Measurements from ENCODE around the gene TBK1. TPM values are rescaled to one million over a fixed set of nuclear protein-coding genes. Genes with fewer than 3 reads are reported as not detected.

TBK1 gene
- 37.5 and 40.5 TPM in 2 replicates for total RNA-seq

DNA sequence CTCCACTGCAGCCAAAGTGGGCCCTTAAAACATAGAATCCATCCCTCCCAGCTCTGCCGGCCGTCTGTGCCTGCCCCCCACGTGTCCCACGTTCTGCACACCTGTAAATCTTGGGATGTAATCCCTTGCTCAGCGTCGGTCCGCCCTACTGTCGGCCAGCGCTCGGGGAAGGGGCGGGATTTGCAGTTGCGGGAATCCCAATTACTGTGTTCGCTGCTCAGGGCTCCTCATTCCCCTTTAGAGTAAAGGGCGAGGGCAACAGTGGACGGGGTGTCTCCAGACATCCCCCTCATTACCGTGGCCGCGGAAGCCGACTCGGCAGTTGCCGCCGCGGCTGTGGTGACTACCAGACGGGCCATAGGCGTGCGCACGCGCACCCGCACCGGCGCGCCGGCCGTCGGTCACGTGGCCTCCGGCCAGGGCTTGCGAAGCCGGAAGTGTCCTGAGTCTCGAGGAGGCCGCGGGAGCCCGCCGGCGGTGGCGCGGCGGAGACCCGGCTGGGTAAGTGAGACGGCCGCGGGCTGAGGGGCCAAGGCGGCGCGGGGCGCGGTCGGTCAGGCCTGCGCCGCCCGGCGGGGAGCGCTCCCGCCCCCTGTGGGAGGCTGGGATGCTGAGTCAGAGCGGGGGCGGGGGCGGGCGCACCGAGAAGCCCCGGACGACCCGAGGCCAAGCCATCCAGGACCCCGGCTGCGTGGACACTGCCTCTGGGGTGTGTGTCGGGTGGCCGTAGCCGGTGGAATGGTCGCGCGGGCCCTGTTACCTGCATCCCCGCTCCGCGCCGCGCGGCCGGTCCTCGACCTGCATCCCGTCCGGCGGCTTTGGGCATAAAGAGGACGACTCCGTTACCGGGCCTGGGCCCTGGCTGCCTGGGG is at the start of gene TBK1:
Gene TBK1, plus strand, starts transcription at position 434 of the 872 bp plus-strand sequence. CDS start 3,751 bp downstream, outside the sequence.
- intact Hi-C loops (cut with micrococcal nuclease) = loop anchor here (1.0 to 10.0 kb wide), 10 partner anchors 7 to 1853 kb away; partner anchors contain the start of genes HELB, KICS2, LEMD3 and LLPH

DNA sequence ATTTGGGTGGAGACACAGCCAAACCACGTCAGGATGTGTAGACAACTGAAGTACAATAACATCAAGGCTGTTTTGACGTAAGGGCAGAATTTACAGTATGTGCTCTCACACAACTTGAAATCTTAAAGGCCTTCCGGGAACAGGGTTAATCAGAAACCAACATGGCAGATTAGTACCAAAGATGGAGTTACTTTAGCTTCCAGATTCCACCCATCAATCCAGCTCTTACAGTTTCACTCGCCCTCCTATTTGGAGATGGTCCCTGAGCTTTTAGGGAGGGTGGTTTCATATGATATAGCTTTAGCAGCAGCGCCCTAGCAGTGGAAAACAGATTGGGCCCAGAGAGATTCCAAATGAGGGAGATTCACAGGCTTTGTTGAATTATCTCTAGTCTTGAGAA is 49.7 kb upstream of the TBK1 start:
- intact Hi-C loops (cut with micrococcal nuclease) = loop anchor here (5.0 kb wide), 2 partner anchors 280 to 770 kb away; no protein-coding TSS in a partner anchor

DNA sequence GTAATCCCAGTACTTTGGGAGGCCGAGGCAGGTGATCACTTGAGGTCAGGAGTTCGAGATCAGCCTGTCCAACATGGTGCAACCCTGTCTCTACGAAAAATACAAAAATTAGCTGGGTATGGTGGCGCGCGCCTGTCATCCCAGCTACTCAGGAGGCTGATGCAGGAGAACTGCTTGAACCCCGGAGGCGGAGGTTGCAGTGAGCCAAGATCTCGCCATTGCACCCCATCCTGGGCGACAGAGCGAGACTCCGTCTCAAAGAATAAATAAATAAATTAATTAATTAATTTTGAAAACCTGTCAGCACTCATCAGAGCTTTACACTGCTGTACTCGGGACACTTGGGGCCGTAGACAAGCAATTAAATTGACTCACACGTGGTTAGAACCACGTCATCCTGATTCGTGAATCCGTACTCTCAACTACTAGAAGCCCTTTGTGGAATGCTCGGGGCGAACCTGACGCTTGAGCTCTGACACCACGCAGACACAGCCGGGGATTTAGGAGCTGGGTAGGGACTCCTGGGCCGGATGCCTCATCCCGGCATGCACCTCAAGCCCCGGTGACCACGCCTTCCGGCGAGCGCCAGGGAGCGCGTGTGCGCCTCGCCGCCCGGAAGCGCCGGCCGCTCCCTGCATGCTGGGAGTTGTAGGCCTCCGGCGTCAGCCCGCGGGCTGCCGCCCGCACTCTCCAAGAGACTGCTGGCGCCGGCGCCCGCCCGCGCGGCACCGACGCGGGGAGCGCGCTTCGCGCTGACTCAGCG is 48.0 kb upstream of the TBK1 start, which contains the start of gene XPOT:
Gene XPOT, plus strand, starts transcription at position 686 of the 763 bp plus-strand sequence. CDS start 5,644 bp downstream, outside the sequence.
- intact Hi-C loops (cut with micrococcal nuclease) = loop anchor here (1.0 to 5.0 kb wide), 12 partner anchors 12 to 1765 kb away; partner anchors contain the start of genes GNS, KICS2, LLPH and RXYLT1

DNA sequence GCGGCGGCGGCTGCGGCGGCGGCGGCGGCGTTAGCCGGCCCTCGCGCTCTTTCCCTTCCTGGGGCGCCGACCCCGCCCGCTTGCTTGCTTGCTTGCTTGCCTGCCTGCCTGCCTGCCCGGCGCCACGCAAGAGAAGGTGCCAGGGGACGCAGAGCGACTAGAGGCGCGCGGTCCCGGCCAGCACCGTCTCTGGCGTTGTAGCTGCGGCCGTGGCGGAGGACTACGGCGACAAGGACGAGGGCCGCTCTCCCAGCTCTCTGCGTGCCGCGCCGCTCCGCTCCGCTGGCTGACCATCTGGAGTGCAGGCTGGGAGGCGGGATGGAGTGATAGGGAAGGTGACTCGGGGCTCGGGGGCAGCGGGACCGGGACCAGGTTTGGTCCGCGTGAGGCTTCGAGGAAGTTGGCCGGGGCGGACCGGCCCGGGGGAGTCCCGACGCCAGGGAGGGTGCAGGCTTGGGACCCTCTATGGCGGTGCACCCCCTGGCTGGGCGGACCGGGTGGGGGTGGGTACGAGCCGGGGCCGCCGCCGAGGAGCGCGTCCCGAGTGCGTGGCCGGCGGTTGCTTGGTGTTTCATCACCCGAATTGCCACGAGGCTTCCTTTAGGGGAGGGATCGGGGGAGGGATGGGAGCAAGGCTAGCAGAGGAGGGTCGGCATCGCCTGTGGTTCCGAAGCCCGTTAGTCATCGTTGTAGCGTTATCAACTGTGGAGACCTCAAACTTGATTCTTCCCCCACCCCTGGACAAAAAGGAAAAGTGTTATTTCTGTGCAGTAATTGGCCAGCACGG is 47.3 kb upstream of the TBK1 start:
- intact Hi-C loops (cut with micrococcal nuclease) = loop anchor here (1.0 to 5.0 kb wide), 13 partner anchors 12 to 1898 kb away; partner anchors contain the start of genes GNS, HELB, KICS2 and LLPH

DNA sequence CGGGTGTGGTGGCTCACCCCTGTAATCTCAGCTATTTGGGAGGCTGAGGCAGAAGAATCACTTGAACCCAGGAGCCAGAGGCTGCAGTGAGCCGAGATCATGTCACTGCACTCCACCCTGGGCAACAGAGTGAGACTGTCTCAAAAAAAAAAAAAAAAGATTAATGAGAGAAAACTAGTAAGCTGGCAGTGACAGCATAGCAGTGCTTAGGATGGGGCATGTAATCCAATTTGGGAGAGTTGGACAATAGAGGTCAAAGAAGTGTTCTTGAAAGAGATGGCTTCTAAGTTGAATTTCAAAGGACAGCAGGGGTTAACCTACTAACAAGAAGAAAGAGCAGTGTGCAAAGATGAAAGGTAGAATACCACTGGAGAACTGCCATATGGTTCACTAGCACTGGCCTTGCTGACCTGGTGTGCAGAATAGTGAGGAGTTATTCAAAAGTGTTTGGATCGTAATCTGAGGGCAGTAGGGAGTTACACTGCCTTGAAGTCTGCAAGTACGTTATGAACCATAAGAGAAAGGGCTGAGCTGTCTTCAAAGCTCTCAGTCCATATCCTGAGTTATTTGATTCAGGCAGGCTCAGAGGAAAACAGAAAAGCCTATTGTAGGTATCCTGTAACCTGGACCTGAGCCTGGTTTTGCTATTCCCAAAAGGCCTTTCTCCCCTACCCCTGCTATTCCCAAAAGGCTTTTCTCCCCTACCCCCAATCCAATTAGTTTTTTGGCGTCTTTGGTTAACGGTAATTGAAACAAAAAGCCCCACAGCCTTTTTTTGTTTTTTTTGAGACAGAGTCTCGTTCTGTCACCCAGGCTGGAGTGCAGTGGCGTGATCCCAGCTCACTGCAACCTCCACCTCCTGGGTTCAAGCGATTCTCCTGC is 44.3 kb upstream of the TBK1 start:
- intact Hi-C loops (cut with micrococcal nuclease) = loop anchor here (5.0 kb wide), 1 partner anchor 1895 kb away; the partner anchor contains the start of gene HELB

DNA sequence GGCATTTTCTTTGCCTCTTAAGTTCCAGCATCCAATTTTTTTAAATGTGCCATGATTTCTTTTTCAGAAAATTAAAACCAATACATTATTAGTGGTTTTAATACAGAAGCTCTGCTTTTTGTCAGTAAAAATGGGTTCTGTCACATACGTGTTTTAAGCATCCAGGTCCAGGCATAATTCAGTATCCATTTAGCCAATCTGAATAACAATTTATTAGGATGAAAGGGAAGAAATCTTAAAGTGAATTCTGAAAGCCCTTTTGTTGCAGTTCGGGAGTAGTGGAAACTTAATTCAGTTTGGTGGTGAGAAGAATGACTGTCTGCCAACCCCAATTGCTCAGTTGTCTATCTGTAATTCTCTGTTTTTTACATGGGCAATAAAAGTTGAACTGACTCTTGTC is 40.5 kb upstream of the TBK1 start:
- intact Hi-C loops (cut with micrococcal nuclease) = no loop called here

DNA sequence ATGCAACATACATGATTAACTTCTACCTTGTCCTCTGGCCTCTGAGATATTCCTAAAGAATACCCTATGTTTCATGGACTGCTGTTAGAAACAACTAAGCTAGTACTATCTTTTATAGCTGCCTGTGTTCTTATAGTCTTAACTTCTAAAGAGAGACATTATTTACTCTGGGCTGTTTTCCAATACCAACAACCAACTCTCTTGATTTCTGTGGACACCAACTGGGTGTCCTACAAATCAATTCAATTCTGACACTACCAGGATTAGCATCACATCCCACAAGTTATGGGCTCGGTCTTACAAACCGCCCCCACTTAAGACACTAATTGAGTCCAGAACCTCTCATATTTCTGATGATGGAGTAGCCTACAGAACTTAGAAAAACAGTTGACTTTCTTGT is 39.5 kb upstream of the TBK1 start:
- intact Hi-C loops (cut with micrococcal nuclease) = no loop called here

DNA sequence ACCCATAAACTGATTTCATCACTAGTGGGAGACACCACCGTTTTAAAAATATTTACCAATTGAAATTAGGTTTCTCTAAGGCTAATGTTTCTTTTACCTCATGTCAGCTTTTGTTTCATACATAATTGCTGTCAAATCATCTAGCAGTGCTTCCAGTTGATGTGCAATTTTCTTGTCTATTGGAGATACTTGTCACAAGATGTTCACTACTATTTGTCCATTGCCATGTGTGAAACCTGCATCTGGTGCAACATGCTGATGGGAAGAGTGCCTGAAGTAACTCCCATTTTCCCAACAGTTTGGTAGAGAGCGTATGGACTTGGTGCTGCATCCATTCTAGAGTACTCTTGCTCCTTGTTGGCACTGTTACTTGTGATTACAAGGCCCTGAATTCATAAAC is 38.0 kb upstream of the TBK1 start:
- intact Hi-C loops (cut with micrococcal nuclease) = no loop called here

DNA sequence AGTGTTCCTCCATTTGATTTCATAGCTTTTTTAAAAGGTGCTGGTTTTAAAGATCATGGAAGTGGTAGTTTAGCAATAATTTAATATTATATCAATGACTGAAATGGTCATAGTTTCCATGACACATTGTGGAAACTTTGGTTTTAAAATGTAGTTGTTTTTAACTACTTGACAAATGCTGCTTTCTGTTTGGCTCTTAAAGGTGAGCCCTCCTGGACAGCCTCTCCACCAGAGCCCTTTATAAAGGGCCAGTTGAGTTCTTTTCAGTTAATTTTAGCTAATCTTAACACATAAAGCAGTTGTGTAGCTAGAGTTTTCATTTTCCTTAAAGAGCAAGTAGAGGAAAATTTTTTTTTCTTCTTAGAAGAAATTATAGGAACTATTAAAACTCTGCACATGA is 33.7 kb upstream of the TBK1 start:
- intact Hi-C loops (cut with micrococcal nuclease) = loop anchor here (5.0 kb wide), 1 partner anchor 64 kb away; no protein-coding TSS in a partner anchor

DNA sequence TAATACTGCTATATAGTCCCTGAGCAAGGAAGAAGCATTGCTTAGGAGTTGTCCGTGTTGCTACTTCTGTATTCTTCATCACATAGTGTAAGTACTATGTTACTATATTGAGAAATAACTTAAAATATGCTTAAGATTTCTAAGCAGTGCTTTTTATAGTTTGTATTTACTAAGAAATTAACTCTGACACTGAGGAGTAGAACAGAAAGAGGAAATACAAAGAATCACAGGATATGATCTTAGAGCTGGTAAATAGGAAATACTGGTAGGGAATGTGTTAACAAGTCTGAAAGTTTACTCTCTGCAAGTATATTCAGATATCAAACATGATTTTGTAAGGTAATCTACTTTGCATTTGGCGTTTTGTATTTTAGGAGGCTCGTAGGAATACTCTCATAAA is 32.2 kb upstream of the TBK1 start:
- intact Hi-C loops (cut with micrococcal nuclease) = loop anchor here (5.0 kb wide), 1 partner anchor 63 kb away; no protein-coding TSS in a partner anchor

DNA sequence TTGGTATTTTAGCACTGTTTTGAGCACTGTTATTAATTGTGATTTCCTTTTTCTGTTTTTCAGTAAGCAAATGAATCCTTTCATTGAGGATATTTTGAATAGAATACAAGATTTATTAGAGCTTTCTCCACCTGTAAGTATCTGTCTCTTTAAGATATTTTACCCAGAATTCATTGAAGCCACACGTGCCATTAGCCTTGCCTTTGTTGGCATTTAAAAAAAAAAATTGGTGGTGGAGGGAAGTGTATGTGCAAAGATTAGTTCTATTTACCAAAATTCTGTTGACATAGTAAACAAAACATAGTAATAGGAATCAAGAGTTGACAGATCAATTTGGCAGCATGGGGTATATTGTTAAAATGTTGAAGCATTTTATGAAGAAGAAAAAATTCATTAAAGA is 23.9 kb upstream of the TBK1 start:
- intact Hi-C loops (cut with micrococcal nuclease) = no loop called here

DNA sequence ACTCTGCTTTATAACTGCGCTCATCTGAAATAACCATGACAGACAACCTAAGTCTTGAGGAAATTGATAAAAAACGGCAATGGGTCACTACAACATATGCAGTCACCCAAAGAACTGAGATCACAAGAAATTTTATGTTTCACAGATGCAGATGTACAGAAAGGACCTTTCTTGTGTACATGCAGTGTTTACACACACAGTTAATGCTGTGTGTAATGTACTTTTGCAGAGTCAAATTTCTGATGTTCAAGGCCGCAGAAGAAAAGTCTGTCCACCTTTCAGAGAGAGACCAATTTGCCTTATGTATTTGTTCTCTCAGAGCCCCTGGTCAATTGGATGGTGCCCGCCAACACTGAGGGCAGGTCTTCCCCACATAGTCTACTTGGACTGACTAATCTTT is 23.0 kb upstream of the TBK1 start:
- intact Hi-C loops (cut with micrococcal nuclease) = no loop called here

DNA sequence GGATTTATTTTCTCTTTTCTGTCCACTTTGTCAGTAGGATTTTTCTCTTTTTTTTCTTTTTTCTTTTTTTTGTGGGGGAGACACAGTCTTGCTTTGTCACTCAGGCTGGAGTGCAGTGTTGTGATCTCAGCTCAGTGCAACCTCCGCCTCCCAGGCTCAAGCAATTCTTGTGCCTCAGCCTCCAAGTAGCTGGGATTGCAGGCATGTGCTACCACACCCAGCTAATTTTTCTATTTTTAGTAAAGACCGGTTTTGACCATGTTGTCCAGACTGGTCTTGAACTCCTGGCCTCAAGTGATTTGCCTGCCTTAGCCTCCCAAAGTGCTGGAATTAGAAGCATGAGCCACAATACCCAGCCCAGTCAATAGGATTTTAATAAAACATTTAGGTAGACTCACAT is 21.0 kb upstream of the TBK1 start:
- intact Hi-C loops (cut with micrococcal nuclease) = no loop called here

DNA sequence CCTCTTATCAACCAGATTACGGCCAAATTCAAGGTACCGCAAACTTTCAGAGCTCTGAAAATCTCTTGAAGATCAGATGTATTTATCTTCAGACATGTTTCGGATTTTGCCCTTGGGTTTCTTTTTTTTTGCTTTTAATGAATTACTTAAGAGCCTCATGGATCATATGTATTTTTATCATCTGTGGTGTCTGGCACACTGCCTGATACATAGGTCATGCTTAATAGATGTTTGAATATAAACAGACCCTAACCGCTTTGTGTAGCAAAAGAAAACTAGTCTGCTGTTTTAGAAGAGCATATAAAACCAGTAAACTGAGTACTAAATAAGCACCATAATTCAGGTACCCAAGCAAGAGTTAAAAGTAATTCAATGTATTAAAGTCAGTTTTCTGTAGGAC is 20.1 kb upstream of the TBK1 start:
- intact Hi-C loops (cut with micrococcal nuclease) = no loop called here

DNA sequence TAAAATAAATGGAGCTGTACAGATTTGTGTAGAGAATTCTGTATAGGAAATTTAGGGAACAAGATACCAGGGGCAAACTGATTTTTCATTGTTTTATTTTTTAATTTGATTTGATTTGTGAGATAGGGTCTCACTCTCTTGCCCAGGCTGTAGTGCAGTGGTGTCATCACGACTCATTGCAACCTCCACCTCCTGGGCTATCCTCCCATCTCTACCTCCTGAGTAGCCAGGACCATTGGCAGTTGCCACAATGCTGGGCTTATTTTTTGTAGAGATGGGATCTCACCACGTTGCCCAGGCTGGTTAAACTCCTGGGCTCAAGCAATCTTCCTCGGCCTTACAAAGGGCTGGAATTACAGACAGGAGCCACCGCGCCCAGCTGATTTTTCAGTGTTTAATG is 18.0 kb upstream of the TBK1 start:
- intact Hi-C loops (cut with micrococcal nuclease) = no loop called here

DNA sequence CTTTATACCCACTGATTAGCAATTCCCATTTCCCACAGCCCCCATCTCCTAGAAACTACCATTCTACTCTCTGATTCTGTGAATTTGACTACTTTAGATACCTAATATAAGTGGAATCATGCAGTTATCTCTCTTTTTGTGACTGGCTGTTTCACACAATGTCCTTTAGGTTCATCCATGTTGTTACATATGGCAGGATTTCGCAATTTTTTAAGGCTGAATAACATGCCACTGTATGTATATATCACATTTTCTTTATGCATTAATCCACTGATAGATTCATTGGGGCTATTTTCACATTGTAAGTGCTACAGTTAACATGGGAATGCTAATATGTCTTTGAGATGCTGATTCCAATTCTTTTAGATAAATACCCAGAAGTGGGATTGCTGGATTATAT is 11.8 kb upstream of the TBK1 start:
- intact Hi-C loops (cut with micrococcal nuclease) = no loop called here

DNA sequence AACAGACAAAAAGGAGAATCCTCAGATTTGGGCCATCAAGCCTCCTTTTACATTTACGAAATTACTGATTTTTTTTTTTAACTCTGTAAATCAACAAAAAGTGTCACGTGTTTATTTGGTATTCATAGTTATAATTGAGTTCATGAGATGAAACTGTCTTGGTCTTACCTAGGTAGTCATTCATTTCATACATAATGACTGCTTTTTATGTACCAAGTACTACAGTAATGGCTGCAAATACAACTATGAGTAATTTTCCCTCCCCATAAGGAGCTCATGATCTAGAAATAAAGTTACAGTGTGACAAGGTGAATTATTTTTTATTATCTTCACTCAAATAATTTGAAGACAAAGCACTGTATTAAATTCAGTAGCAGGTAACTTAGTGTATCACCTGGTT is 6.4 kb upstream of the TBK1 start:
- intact Hi-C loops (cut with micrococcal nuclease) = no loop called here

DNA sequence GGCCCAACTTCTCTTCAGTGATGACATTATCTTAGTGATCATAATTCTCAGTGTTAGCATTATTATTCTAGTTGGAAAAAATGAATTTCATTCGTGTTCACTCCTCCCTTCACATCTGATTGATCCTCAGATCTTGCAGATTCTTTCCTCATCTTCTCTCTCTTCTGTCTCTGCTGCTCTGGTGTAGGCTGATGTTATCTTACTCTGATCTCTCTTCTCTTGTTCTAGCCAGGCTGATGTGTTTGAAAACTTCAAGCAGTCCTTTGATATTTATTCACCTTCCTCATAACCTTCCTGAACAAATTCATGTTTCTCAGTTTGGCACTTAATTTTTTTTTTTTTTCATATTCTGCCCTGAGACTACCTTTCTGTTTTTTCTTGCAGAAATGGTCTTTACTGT is 5.6 kb upstream of the TBK1 start:
- intact Hi-C loops (cut with micrococcal nuclease) = no loop called here

DNA sequence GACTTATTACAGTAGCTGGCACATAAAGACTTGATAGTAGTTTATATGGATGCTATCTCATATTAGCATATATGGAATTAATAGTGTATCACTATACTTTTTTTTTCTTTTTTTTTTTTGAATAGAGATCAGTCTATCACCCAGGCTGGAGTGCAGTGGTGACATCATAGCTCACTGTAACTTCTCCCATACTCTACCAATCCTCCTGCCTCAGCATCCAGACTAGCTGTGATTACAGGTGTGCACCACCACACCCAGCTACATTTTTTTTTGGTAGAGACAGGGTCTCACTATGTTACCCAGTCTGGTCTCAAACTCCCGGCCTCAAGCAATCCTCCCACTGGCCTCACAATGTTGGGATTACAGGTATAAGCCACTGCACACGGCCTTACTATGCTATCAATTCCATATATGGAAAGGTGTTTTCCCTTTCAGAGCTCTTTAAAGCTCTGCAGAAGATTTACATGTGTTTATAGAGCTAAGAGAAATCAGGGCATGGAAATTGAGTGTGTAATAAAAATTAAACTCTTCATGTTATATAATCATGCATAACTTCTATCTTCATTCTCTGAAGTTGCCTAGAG is 1.8 kb upstream of the TBK1 start:
- intact Hi-C loops (cut with micrococcal nuclease) = loop anchor here (5.0 to 10.0 kb wide), 5 partner anchors 232 to 1855 kb away; partner anchors contain the start of genes HELB, LEMD3 and SRGAP1

Data from T-helper 1 cell treated with Interleukin-12 subunit alpha and Interleukin-12 subunit beta and Interleukin-4 antibody, amounts not matched to agents 30 ng/mL and 1 ng/mL, for 36 hours (primary cell).